Measurements from ENCODE around the gene JAG2. TPM values are rescaled to one million over a fixed set of nuclear protein-coding genes. Genes with fewer than 3 reads are reported as not detected.

JAG2 gene
- total RNA-seq, 3 donors from 2014 or later (not counting 1 experiment from before 2014, with no cell fraction given) = 3.5 to 6.6 (median 6.1) TPM

GRCh38 chr14:105138551-105139111 is 29.9 kb downstream of the JAG2 start:
- ATAC-seq (no peak), DNase-seq (no peak)
- Histone ChIP-seq H3K27me3 (ENCODE audit: control insufficient read depth, insufficient read depth, low read length) (no peaks in the 10 kb centered on the region), H3K27ac (ENCODE audit: low read length) (no peak overlapping the region), H3K4me3 (ENCODE audit: low read length) (no peak overlapping the region), H3K36me3 (ENCODE audit: control insufficient read depth, insufficient read depth, low read length) (no peaks in the 10 kb centered on the region), H3K9me3 (ENCODE audit: control insufficient read depth, insufficient read depth, low read length) (peaks cover 11% of the 10 kb centered on the region), H3K4me1 (ENCODE audit: control insufficient read depth, insufficient read depth, low read length) (no peaks in the 10 kb centered on the region)
- Mint-ChIP-seq H3K4me3 (no peak overlapping the region), H3K4me1 (no peaks in the 10 kb centered on the region), H3K36me3 (peaks cover 6% of the 10 kb centered on the region), H3K9me3 (peaks cover 0 to 3% of the 10 kb centered on the region in 2 donors), H3K27ac (no peak overlapping the region), H3K27me3 (ENCODE audit: low read depth in 2 of 2) (peaks cover 3 to 9% of the 10 kb centered on the region in 2 donors)
- TF ChIP-seq, protein P1, sequence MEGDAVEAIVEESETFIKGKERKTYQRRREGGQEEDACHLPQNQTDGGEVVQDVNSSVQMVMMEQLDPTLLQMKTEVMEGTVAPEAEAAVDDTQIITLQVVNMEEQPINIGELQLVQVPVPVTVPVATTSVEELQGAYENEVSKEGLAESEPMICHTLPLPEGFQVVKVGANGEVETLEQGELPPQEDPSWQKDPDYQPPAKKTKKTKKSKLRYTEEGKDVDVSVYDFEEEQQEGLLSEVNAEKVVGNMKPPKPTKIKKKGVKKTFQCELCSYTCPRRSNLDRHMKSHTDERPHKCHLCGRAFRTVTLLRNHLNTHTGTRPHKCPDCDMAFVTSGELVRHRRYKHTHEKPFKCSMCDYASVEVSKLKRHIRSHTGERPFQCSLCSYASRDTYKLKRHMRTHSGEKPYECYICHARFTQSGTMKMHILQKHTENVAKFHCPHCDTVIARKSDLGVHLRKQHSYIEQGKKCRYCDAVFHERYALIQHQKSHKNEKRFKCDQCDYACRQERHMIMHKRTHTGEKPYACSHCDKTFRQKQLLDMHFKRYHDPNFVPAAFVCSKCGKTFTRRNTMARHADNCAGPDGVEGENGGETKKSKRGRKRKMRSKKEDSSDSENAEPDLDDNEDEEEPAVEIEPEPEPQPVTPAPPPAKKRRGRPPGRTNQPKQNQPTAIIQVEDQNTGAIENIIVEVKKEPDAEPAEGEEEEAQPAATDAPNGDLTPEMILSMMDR (IDR thresholded peaks at IDR 0.05) = no peak
- 96% methylated on average over 15 of the region's 15 CpGs for WGBS (ENCODE audit: insufficient coverage)
- intact Hi-C loops (cut with micrococcal nuclease) = no loop called here

- Mint-ChIP-seq H3K36me3 (peaks cover 6% of the 10 kb centered on the region), H3K27me3 (ENCODE audit: low read depth in 2 of 2) (peaks cover 5 to 14% of the 10 kb centered on the region in 2 donors), H3K9me3 (peaks cover 0 to 3% of the 10 kb centered on the region in 2 donors), H3K4me1 (no peaks in the 10 kb centered on the region), H3K27ac (no peak overlapping the region), H3K4me3 (no peak overlapping the region)
- intact Hi-C loops (cut with micrococcal nuclease) = no loop called here
- H3K27me3 ChIP-seq (ENCODE audit: control insufficient read depth, insufficient read depth, low read length) = peaks cover 2% of the 10 kb centered on the region
- no peaks in the 10 kb centered on the region for H3K36me3 ChIP-seq (ENCODE audit: control insufficient read depth, insufficient read depth, low read length)
- TF ChIP-seq, protein P1 (IDR thresholded peaks at IDR 0.05) = no peak
- 97% methylated on average over 19 of the region's 19 CpGs for WGBS (ENCODE audit: insufficient coverage)
- H3K27ac ChIP-seq (ENCODE audit: low read length) = no peak overlapping the region
- no peaks in the 10 kb centered on the region for H3K4me1 ChIP-seq (ENCODE audit: control insufficient read depth, insufficient read depth, low read length)
- DNase-seq (no peak), ATAC-seq (no peak)
- no peak overlapping the region for H3K4me3 ChIP-seq (ENCODE audit: low read length)
- peaks cover 11% of the 10 kb centered on the region for H3K9me3 ChIP-seq (ENCODE audit: control insufficient read depth, insufficient read depth, low read length)
These were observed 30.5 kb downstream of the JAG2 start for GRCh38 chr14:105138021-105138541.

- Histone ChIP-seq H3K36me3 (ENCODE audit: control insufficient read depth, insufficient read depth, low read length) (no peaks in the 10 kb centered on the region), H3K27me3 (ENCODE audit: control insufficient read depth, insufficient read depth, low read length) (peaks cover 2% of the 10 kb centered on the region), H3K9me3 (ENCODE audit: control insufficient read depth, insufficient read depth, low read length) (peaks cover 11% of the 10 kb centered on the region), H3K27ac (ENCODE audit: low read length) (no peak overlapping the region), H3K4me3 (ENCODE audit: low read length) (no peak overlapping the region), H3K4me1 (ENCODE audit: control insufficient read depth, insufficient read depth, low read length) (no peaks in the 10 kb centered on the region)
- no peak overlapping the region for H3K27ac Mint-ChIP-seq
- ATAC-seq (no peak), DNase-seq (no peak)
- 90% methylated on average over 14 of the region's 14 CpGs for WGBS (ENCODE audit: insufficient coverage)
- TF ChIP-seq, protein P1 (IDR thresholded peaks at IDR 0.05) = no peak
- H3K27me3 Mint-ChIP-seq (ENCODE audit: low read depth in 2 of 2) = peaks cover 8 to 19% of the 10 kb centered on the region in 2 donors
- peaks cover 6% of the 10 kb centered on the region for H3K36me3 Mint-ChIP-seq
- H3K9me3 Mint-ChIP-seq = peaks cover 0 to 3% of the 10 kb centered on the region in 2 donors
- intact Hi-C loops (cut with micrococcal nuclease) = no loop called here
- no peaks in the 10 kb centered on the region for H3K4me1 Mint-ChIP-seq
- no peak overlapping the region for H3K4me3 Mint-ChIP-seq
These were observed 31.0 kb downstream of the JAG2 start for GRCh38 chr14:105137481-105138020.

Data from natural killer cell (primary cell).